ENCODE results near the gene WDR27.
"Not testable (repeated sequence)": the region's sequence is repeated elsewhere in the genome, so short reads cannot be mapped to it uniquely, and the experiment has no call there.

Gene WDR27

DNA sequence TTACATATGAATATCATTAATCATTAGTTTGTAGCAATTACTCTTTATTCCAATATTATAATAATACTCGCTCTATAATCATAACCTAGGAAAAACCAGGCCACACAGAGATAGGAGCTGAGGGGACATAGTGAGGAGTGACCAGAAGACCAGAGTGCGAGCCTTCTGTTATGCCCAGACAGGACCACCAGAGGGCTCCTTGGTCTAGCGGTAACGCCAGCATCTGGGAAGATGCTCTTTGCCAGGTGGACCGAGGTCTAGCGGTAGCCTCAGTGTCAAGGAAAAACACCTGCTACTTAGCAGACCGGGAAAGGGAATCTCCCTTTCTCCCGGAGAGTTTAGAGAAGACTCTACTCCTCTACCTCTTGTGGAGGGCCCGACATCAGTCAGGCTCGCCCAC, 4.7 kb downstream of the WDR27 start:
- TF ChIP-seq, protein P1, sequence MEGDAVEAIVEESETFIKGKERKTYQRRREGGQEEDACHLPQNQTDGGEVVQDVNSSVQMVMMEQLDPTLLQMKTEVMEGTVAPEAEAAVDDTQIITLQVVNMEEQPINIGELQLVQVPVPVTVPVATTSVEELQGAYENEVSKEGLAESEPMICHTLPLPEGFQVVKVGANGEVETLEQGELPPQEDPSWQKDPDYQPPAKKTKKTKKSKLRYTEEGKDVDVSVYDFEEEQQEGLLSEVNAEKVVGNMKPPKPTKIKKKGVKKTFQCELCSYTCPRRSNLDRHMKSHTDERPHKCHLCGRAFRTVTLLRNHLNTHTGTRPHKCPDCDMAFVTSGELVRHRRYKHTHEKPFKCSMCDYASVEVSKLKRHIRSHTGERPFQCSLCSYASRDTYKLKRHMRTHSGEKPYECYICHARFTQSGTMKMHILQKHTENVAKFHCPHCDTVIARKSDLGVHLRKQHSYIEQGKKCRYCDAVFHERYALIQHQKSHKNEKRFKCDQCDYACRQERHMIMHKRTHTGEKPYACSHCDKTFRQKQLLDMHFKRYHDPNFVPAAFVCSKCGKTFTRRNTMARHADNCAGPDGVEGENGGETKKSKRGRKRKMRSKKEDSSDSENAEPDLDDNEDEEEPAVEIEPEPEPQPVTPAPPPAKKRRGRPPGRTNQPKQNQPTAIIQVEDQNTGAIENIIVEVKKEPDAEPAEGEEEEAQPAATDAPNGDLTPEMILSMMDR (conservative IDR thresholded peaks at IDR 0.05; ENCODE audit: low read length): peak; percentile 47
- not testable (repeated sequence) for H2AFZ ChIP-seq (ENCODE audit: low read length); H3K36me3 ChIP-seq (ENCODE audit: insufficient read depth, low read length); H3F3A ChIP-seq (ENCODE audit: low read depth); H3K9ac ChIP-seq (ENCODE audit: low read depth, low read length, poor library complexity, severe bottlenecking); H3K4me2 ChIP-seq (ENCODE audit: low read depth, low read length, poor library complexity, severe bottlenecking); H4K20me1 ChIP-seq (ENCODE audit: insufficient read depth, low read length, poor library complexity, severe bottlenecking); H3K9me3 ChIP-seq (ENCODE audit: insufficient read depth, low read depth, low read length); H3K4me3 ChIP-seq (ENCODE audit: low read length, poor library complexity, severe bottlenecking); H3K27me3 ChIP-seq (ENCODE audit: insufficient read depth, low read length, poor library complexity, severe bottlenecking); H3K9me2 ChIP-seq (replicated peaks; ENCODE audit: low read depth, low read length)
- peaks cover 22% of the 10 kb centered on the region for H3K4me1 ChIP-seq (ENCODE audit: insufficient read depth, low read length, poor library complexity, severe bottlenecking)
- H3K79me2 ChIP-seq (ENCODE audit: insufficient read depth, low read length): peaks cover 19% of the 10 kb centered on the region

DNA sequence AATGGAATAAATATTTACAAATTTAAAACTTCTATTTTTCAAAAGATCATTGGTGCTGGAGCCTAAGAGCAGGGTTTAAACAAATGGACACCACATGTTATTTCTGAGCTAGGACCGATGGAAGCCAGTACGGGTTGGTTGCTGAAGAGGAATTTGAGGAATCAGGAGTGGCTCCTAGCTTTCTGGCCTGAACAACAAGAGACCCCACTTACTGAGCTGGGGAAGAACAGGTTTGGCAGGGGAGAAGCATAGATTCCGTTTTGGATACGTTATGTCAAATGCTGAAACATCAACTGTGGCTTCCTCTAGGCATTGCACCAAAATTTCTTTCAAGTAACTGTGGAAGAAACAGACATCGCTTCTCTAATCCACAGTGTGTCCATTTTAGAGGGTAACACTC, 6.7 kb downstream of the WDR27 start:
- H3K4me2 ChIP-seq (ENCODE audit: low read depth, low read length, poor library complexity, severe bottlenecking): no peak overlapping the region
- H3K27me3 ChIP-seq (ENCODE audit: insufficient read depth, low read length, poor library complexity, severe bottlenecking): no peaks in the 10 kb centered on the region
- H3K9me2 ChIP-seq (replicated peaks; ENCODE audit: low read depth, low read length): no peaks in the 10 kb centered on the region
- TF ChIP-seq, protein P1 (conservative IDR thresholded peaks at IDR 0.05; ENCODE audit: low read length): no peak
- no peak for TF ChIP-seq EZH2phosphoT487 (IDR thresholded peaks at IDR 0.05; ENCODE audit: borderline replicate concordance)
- no peak overlapping the region for H2AFZ ChIP-seq (ENCODE audit: low read length)
- peaks cover 6% of the 10 kb centered on the region; the same call in 1 of the 2 replicates for H3K9me3 ChIP-seq (ENCODE audit: insufficient read depth, low read depth, low read length)
- peaks cover 3% of the 10 kb centered on the region; the same call in 1 of the 2 replicates for H3K79me2 ChIP-seq (ENCODE audit: insufficient read depth, low read length)
- H3K36me3 ChIP-seq (ENCODE audit: insufficient read depth, low read length): no peaks in the 10 kb centered on the region
- no peak overlapping the region for H3K4me3 ChIP-seq (ENCODE audit: low read length, poor library complexity, severe bottlenecking)
- no peak overlapping the region for H3K9ac ChIP-seq (ENCODE audit: low read depth, low read length, poor library complexity, severe bottlenecking)
- H3F3A ChIP-seq (ENCODE audit: low read depth): no peaks in the 10 kb centered on the region
- no peaks in the 10 kb centered on the region for H4K20me1 ChIP-seq (ENCODE audit: insufficient read depth, low read length, poor library complexity, severe bottlenecking)
- peaks cover 7% of the 10 kb centered on the region for H3K4me1 ChIP-seq (ENCODE audit: insufficient read depth, low read length, poor library complexity, severe bottlenecking)

DNA sequence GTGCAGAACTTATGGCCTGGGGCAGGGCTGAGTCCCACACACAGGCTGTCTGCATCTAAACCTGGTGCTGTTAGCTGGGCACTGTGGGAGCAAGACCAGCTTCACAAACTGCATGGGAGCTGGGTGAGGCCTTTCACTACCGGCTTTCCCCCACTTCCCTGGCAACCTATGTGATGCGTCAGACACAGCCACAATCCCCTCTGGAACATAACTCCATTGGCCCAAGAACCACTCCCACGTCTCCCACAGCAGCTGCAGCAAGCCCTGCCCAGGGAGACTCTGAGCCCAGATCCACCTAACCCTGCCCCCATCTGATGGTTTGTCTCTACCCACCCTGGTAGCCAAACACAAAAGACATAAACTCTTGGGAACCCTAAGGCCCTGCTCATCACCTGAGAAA, 9.3 kb downstream of the WDR27 start:
- H3K79me2 ChIP-seq (ENCODE audit: insufficient read depth, low read length): no peaks in the 10 kb centered on the region
- H3K9me2 ChIP-seq (replicated peaks; ENCODE audit: low read depth, low read length): no peaks in the 10 kb centered on the region
- H3K4me1 ChIP-seq (ENCODE audit: insufficient read depth, low read length, poor library complexity, severe bottlenecking): no peaks in the 10 kb centered on the region
- no peaks in the 10 kb centered on the region for H3K27me3 ChIP-seq (ENCODE audit: insufficient read depth, low read length, poor library complexity, severe bottlenecking)
- TF ChIP-seq EZH2phosphoT487 (IDR thresholded peaks at IDR 0.05; ENCODE audit: borderline replicate concordance): no peak
- TF ChIP-seq, protein P1 (conservative IDR thresholded peaks at IDR 0.05; ENCODE audit: low read length): no peak
- H3F3A ChIP-seq (ENCODE audit: low read depth): no peaks in the 10 kb centered on the region
- H4K20me1 ChIP-seq (ENCODE audit: insufficient read depth, low read length, poor library complexity, severe bottlenecking): no peaks in the 10 kb centered on the region
- H2AFZ ChIP-seq (ENCODE audit: low read length): no peak overlapping the region
- no peak overlapping the region for H3K4me2 ChIP-seq (ENCODE audit: low read depth, low read length, poor library complexity, severe bottlenecking)
- peaks cover 9% of the 10 kb centered on the region; the same call in 1 of the 2 replicates for H3K9me3 ChIP-seq (ENCODE audit: insufficient read depth, low read depth, low read length)
- H3K36me3 ChIP-seq (ENCODE audit: insufficient read depth, low read length): no peaks in the 10 kb centered on the region
- H3K4me3 ChIP-seq (ENCODE audit: low read length, poor library complexity, severe bottlenecking): no peak overlapping the region
- no peak overlapping the region for H3K9ac ChIP-seq (ENCODE audit: low read depth, low read length, poor library complexity, severe bottlenecking)

Measured in Loucy (cell line).